GM21723 (cell line): ENCODE data around the gene FZD1.
"Not testable (repeated sequence)": the region's sequence is repeated elsewhere in the genome, so short reads cannot be mapped to it uniquely, and the experiment has no call there.

Experiments
- ATAC-seq: cut with Tn5 transposase; IDR thresholded peaks from one replicate; pipeline ENCODE4 v1.9.1; 2021; ENCODE audit warnings: mild to moderate bottlenecking, moderate library complexity; ENCODE audit not compliant: unreplicated experiment

Gene FZD1

GRCh38 chr7:91294639-91295220 is 30.5 kb downstream of the FZD1 start:
- no peak for ATAC-seq

GRCh38 chr7:91295576-91295975 is 31.3 kb downstream of the FZD1 start:
- no peak for ATAC-seq

- no peak for ATAC-seq
Measured at GRCh38 chr7:91297939-91298338, 33.7 kb downstream of the FZD1 start.

- no peak for ATAC-seq
Measured at GRCh38 chr7:91299952-91300775, 35.9 kb downstream of the FZD1 start.

- ATAC-seq = no peak
Measured at GRCh38 chr7:91302794-91303193, 38.6 kb downstream of the FZD1 start.

GRCh38 chr7:91306266-91306665 is 42.0 kb downstream of the FZD1 start:
- ATAC-seq = no peak

GRCh38 chr7:91307467-91307866 is 43.2 kb downstream of the FZD1 start:
- no peak for ATAC-seq

- ATAC-seq = not testable (repeated sequence)
Measured at GRCh38 chr7:91308191-91308590, 44.0 kb downstream of the FZD1 start.

- no peak for ATAC-seq
Measured at GRCh38 chr7:91310830-91311460, 46.7 kb downstream of the FZD1 start.

GRCh38 chr7:91311839-91312238 is 47.6 kb downstream of the FZD1 start:
- no peak for ATAC-seq

GRCh38 chr7:91313113-91313512 is 48.9 kb downstream of the FZD1 start:
- ATAC-seq = no peak

- no peak for ATAC-seq
Measured at GRCh38 chr7:91314591-91315323, 50.5 kb downstream of the FZD1 start.

GRCh38 chr7:91316426-91316825 is 52.2 kb downstream of the FZD1 start:
- ATAC-seq = no peak

GRCh38 chr7:91319351-91319750 is 55.1 kb downstream of the FZD1 start:
- ATAC-seq = no peak

GRCh38 chr7:91320366-91321078 is 56.3 kb downstream of the FZD1 start:
- no peak for ATAC-seq
